Ovary (tissue), 3 donors: ENCODE results near the gene PHETA2.

Experiments
- CTCF ChIP-seq, 3 donors: fragments of 450-650 bp in 2 of 3; fragments of 200-600 bp in 1 of 3; IDR thresholded peaks; one replicate each; pipeline versions ENCODE4 v1.5.1 to v1.8.0; 2016 to 2022; ENCODE audit warnings: antibody characterized with exemption in 3 of 3, mild to moderate bottlenecking in 1 of 3
- EP300 ChIP-seq: sonication (generic); formaldehyde crosslinking; IDR thresholded peaks from one replicate; pipeline ENCODE4 v1.6.1; 2017; ENCODE audit warnings: antibody characterized with exemption
- POLR2A ChIP-seq: fragments of 450-650 bp; IDR thresholded peaks from one replicate; pipeline ENCODE4 v1.6.1; 2017; ENCODE audit warnings: antibody characterized with exemption, mild to moderate bottlenecking, moderate library complexity
- donor health status: DM: no; HTN: no; CAD: no.

DNA sequence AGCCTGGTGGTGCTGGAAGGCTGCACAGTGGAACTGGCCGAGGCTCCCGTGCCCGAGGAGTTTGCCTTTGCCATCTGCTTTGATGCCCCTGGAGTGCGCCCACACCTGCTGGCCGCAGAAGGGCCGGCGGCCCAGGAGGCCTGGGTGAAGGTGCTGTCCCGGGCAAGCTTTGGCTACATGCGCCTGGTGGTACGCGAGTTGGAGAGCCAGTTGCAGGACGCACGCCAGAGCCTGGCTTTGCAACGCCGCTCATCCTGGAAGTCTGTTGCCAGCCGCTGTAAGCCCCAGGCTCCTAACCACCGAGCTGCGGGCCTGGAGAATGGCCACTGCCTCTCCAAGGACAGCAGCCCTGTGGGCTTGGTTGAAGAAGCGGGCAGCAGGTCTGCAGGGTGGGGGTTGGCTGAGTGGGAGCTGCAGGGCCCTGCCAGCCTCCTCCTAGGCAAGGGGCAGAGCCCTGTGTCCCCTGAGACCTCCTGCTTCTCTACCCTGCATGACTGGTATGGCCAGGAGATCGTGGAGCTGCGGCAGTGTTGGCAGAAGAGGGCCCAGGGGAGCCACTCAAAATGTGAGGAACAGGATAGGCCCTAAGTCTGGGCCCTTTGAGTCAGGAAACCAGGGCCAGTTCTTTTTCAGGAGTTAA lies 3.6 kb downstream of the PHETA2 start:
- no peak for TF ChIP-seq CTCF (IDR thresholded peaks at IDR 0.05)
- no peak for TF ChIP-seq POLR2A
- no peak for TF ChIP-seq EP300
